Measurements from ENCODE around the gene TLK2.
"Not testable (repeated sequence)": the region's sequence is repeated elsewhere in the genome, so short reads cannot be mapped to it uniquely, and the experiment has no call there.

DNA sequence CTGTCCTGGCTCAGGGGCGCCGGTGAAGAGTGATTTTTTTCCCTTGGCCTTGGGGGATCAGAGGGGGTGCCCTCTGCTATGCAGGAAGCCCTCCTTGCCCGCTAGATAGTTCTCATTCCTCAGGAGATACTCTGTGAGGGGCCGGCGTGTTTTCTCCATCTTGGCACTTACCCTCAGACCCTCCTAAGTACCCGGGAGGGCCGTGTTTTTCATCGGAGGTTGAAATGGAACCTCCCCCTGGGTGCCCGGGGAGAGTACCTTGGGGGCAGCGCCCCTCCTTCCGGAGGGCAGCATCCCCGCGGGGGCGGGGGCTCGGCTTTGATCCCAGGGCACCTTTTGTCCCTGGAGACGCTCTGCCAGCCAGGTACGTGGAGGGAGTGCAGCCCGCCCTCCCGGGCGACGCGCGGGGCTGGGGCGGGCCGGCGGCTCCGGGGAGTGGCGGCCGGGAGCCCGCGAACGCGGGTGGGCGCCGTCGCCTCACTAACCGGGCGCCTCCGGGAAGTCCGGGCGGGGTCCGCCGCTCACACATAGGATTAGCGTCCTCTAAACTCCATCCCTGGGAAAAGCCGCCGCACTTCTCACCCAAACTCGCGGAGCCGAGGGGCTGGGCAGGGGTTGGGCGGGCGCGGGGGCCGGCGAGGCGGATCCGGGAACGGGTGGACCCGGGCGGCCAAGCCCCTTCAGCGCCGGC is 762 bp upstream of the TLK2 start:
- TF ChIP-seq, protein P1, sequence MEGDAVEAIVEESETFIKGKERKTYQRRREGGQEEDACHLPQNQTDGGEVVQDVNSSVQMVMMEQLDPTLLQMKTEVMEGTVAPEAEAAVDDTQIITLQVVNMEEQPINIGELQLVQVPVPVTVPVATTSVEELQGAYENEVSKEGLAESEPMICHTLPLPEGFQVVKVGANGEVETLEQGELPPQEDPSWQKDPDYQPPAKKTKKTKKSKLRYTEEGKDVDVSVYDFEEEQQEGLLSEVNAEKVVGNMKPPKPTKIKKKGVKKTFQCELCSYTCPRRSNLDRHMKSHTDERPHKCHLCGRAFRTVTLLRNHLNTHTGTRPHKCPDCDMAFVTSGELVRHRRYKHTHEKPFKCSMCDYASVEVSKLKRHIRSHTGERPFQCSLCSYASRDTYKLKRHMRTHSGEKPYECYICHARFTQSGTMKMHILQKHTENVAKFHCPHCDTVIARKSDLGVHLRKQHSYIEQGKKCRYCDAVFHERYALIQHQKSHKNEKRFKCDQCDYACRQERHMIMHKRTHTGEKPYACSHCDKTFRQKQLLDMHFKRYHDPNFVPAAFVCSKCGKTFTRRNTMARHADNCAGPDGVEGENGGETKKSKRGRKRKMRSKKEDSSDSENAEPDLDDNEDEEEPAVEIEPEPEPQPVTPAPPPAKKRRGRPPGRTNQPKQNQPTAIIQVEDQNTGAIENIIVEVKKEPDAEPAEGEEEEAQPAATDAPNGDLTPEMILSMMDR (IDR thresholded peaks at IDR 0.05) = not testable (repeated sequence)
- TF ChIP-seq, protein P2, sequence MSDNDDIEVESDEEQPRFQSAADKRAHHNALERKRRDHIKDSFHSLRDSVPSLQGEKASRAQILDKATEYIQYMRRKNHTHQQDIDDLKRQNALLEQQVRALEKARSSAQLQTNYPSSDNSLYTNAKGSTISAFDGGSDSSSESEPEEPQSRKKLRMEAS (CRISPR knock-in tag; IDR thresholded peaks at IDR 0.05) = not testable (repeated sequence)
- TF ChIP-seq NR1H2 (CRISPR knock-in tag; IDR thresholded peaks at IDR 0.05); TEAD4 (CRISPR knock-in tag; IDR thresholded peaks at IDR 0.05); ZNF219 (CRISPR knock-in tag; IDR thresholded peaks at IDR 0.05; ENCODE audit: borderline replicate concordance); TCF7 (CRISPR knock-in tag; IDR thresholded peaks at IDR 0.05; ENCODE audit: low read depth); CREB1 (CRISPR knock-in tag; IDR thresholded peaks at IDR 0.05); NR3C1 (CRISPR knock-in tag; conservative IDR thresholded peaks at IDR 0.05; ENCODE audit: low read depth); RELA (CRISPR knock-in tag; IDR thresholded peaks at IDR 0.05; ENCODE audit: borderline replicate concordance); SP1 (CRISPR knock-in tag; conservative IDR thresholded peaks at IDR 0.05): not testable (repeated sequence)
- TF ChIP-seq, protein P3, sequence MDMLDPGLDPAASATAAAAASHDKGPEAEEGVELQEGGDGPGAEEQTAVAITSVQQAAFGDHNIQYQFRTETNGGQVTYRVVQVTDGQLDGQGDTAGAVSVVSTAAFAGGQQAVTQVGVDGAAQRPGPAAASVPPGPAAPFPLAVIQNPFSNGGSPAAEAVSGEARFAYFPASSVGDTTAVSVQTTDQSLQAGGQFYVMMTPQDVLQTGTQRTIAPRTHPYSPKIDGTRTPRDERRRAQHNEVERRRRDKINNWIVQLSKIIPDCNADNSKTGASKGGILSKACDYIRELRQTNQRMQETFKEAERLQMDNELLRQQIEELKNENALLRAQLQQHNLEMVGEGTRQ (CRISPR knock-in tag; IDR thresholded peaks at IDR 0.05) = not testable (repeated sequence)
